H7 (cell line): ENCODE measurements around the gene OS9. TPM values are rescaled to one million over a fixed set of nuclear protein-coding genes. Genes with fewer than 3 reads are reported as not detected.
A peak's percentile ranks its signal among the peaks of the same experiment; 100 is the strongest.

Experiments
- DNase-seq: peaks from one replicate; pipeline ENCODE4 v3.0.0; 2012
- H3K27me3 ChIP-seq: 2 replicates; pipeline ENCODE4 v1.6.0; 2011; ENCODE audit warnings: mild to moderate bottlenecking, low read length; ENCODE audit not compliant: control insufficient read depth, insufficient read depth
- H3K36me3 ChIP-seq: replicated peaks from 2 replicates; pipeline ENCODE4 v1.5.1; 2011; ENCODE audit warnings: low read length; ENCODE audit not compliant: control insufficient read depth, insufficient read depth
- H3K4me3 ChIP-seq: 2 replicates; pipeline ENCODE4 v1.5.1; 2011; ENCODE audit warnings: low read depth, mild to moderate bottlenecking, control low read depth, low read length, moderate library complexity; ENCODE audit not compliant: insufficient read depth
- total RNA-seq: library from RNA; depleted of rRNA; stranded (reverse); fragments of >200 nt; shearing (Covaris generic); gene quantifications from 2 replicates; pipeline ENCODE4 v1.2.3, GENCODE V29; 2014

The OS9 gene
- total RNA-seq, 1 experiment from 2014 or later: 65.5 TPM

DNA sequence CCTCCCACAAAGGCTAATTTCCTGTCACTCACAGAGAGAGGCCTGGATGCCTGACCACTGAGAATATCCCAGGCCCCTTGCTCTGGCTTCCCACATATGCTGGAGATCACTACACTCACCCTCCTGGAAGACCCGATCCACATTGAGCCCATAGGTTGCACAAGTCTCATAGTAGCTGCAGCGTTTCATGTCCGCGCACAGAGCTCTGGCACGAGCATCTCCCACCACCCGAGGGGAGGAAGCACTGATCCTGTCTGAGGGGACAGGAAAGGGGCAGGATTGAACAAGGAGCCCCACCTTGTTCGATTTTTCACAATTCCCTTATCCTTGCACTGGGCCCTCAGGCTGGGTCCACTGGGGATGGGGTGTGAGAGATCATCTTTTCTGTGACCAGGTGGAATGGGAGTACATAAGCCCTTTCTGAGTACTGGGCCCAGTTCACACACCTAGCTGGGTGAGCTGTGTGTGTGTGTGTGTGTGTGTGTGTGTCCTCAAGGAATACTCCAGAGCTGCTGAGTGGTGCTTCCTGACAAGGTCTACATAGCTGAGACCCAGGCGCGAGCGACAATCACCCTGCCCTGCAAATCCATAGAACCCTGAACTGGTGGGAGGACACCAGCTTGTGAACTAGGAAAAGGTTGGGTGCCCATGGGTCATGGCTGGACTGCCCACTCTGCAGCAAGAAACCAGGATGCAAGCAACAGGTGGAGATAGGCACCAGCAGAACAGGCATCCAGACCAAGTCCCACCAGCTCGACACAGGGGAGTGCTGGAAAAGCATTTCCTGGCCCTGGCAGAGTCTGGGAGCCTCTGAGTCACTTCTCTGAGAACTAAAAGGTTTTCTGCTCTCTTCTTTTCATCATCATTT, 39.0 kb downstream of the OS9 start:
- DNase-seq: no peak
- Histone ChIP-seq H3K36me3 (no peaks in the 10 kb centered on the region), H3K27me3 (peaks cover 97% of the 10 kb centered on the region), H3K4me3 (no peak overlapping the region)

DNA sequence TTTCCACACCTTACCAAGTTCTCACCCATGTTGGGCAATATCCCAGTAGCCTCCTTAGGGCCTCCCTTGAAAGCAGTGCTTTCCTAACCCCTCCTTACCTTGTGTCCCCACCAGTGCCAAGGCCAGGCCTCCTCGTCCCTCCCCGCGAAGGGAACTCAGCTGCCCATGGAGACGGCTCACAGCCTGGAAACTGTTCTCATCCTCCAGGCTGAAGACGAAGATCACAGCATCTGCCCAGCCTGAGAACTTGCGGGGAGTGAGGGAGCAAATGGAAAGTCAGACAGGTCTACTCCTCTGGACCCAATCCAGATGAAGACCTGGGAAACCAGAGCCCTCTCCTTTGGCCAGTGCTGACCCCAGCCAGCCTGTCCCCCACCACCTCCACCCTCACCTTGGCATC, 40.0 kb downstream of the OS9 start:
- DNase-seq: no peak
- Histone ChIP-seq H3K36me3 (no peaks in the 10 kb centered on the region), H3K4me3 (no peak overlapping the region), H3K27me3 (peaks cover 96% of the 10 kb centered on the region)

DNA sequence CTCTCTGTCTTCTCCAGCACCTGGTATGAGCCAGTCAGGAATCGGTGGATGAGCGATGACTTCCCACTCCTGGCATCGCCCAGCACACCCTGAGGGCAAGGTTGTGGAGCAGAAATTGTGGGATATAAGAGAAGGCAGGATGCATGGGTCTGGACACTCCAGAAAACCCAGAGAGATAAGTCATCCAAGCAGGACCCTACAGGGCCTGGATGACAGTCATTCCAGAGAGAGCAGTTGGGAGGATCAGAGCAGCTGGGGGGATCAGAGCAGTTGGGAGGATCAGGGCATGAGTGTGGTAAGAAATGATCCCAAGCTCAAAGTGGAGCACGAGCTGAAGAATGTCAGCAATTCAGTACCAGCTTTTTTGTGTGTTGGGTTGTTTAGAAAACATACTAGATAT, 40.7 kb downstream of the OS9 start:
- no peak for DNase-seq
- Histone ChIP-seq H3K27me3 (peaks cover 98% of the 10 kb centered on the region), H3K36me3 (no peaks in the 10 kb centered on the region), H3K4me3 (no peak overlapping the region)

GRCh38 chr12:57735198-57735855, 41.4 kb downstream of the OS9 start:
- Histone ChIP-seq H3K36me3 (no peaks in the 10 kb centered on the region), H3K4me3 (peak overlapping the region; percentile 33; the same call in 1 of the 2 replicates), H3K27me3 (peaks cover 98% of the 10 kb centered on the region)
- peak; percentile 69 for DNase-seq

DNA sequence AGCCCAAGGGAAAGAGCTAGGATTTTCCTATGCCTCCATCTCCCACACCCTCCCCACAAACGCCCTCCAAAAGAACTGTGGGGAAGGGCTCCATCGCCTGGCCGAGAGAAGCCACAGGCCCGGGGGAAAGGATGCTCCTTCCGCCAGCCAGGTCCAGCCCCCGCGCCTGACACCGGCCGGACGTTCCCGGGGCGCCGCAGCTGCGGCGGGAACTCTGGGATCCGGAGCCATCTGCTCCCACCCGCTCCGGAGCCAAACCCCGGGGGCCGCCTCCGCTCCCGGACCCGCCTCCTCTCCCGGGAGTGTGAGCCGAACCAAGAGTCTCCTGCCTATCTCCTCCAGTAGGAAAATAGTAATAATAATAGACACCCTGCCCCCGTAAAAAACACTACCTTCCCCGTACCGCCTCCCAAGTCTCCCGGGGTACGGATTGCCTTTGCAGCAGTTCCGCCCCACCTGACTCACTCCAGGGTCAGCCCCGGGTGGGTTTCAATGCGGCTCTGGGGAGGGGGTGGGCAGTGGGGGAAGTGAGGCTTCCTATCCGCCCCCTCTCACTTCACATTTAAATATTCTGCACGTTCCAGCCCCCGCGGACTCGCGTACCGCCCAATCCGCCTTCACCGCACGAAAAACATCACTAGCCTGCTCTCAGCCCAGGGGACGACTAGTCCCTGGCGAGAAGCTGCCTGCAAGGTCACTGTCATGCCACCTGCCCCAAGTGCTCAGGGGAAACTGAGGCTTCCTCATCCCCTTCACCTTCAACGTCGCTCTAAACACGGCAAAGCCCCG, 42.2 kb downstream of the OS9 start:
- Histone ChIP-seq H3K36me3 (no peaks in the 10 kb centered on the region), H3K4me3 (peak overlapping the region; percentile 33; the same call in 1 of the 2 replicates), H3K27me3 (peaks cover 98% of the 10 kb centered on the region)
- DNase-seq: peak; percentile 93

DNA sequence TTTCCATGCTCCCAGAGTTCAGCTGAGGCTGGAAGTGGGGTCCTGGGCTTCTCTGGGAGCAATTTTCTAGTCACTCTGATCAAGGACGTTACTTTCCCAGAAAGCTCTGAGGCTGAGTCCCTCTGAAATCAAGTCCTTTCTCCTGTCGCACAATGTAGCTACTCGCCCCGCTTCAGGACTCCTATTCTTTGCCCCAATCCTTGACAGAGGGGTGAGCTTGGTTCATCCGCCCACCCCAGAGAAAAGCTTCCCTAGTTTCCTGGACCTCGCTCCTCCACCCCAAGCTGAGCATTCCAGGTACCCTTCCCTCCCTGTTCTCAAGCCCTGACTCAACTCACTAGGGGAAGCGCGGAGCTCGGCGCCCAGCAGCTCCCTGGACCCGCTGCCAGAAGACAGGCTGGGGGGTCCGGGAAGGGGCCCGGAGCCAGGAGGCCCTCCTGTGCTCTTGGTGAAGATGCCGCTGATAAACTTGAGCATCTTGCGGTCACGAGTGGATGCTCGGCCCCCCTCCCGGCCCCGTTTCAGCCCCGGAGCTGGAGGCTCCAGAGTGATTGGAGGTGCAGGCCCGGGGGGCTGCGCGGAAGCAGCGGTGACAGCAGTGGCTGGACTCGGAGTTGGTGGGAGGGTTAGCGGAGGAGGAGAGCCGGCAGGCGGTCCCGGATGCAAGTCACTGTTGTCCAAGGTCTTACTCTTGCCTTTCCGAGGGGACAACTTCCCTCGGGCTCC, 43.0 kb downstream of the OS9 start:
- H3K36me3 ChIP-seq: no peaks in the 10 kb centered on the region
- peak; percentile 81 for DNase-seq
- H3K4me3 ChIP-seq: peak overlapping the region; percentile 33; the same call in 1 of the 2 replicates
- peaks cover 98% of the 10 kb centered on the region for H3K27me3 ChIP-seq

- H3K36me3 ChIP-seq: no peaks in the 10 kb centered on the region
- H3K27me3 ChIP-seq: peaks cover 94% of the 10 kb centered on the region
- DNase-seq: peak; percentile 88
- peak overlapping the region; percentile 26; the same call in 1 of the 2 replicates for H3K4me3 ChIP-seq
These were observed 43.8 kb downstream of the OS9 start for GRCh38 chr12:57737467-57738460.

- DNase-seq: peak; percentile 92
- Histone ChIP-seq H3K4me3 (peak within 1 kb of the TSS; percentile 43), H3K27me3 (peaks cover 90% of the 10 kb centered on the region), H3K36me3 (no peaks in the 10 kb centered on the region)
These were observed 44.8 kb downstream of the OS9 start, which contains the start of gene AGAP2 for GRCh38 chr12:57738661-57739237. AGAP2 (minus strand) TSS chr12:57738742; CDS start chr12:57738246, 496 bp downstream.

- no peak for DNase-seq
- H3K36me3 ChIP-seq: no peaks in the 10 kb centered on the region
- H3K27me3 ChIP-seq: peaks cover 86% of the 10 kb centered on the region
- H3K4me3 ChIP-seq: no peak overlapping the region
These were observed 45.5 kb downstream of the OS9 start for GRCh38 chr12:57739387-57739786.

DNA sequence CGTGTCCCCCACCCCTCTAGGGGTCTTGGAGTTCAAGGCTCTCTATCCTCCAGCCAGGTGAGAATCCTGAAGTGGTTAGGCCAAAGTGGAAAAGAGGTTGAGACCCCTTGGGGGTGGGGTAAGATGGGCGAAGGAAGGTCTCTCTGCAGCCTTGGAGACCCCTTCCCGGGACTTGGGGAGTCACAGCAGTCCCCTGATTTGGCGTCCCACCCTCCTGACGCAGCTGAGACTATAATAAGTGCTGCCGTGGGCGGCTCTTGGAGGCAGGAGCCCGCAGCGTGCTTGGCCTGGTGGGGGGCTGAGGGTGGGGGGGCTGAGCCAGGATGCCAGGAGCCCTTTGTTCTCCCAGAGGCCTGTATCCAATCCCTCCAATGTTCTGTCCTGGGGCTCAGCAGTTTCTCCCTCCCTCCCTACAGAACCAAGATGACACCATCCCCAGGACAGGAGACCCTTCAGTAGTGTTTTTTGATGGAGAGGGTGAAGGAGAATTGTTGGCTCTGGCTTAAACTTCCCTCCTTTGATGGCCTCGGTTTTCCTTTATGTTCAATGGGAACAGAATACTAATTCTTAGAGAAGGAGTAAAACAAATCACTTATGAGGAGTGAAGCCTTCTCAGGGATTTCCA, 46.1 kb downstream of the OS9 start:
- H3K4me3 ChIP-seq: no peak overlapping the region
- peaks cover 79% of the 10 kb centered on the region for H3K27me3 ChIP-seq
- DNase-seq: no peak
- H3K36me3 ChIP-seq: no peaks in the 10 kb centered on the region

GRCh38 chr12:57740656-57741412, 46.9 kb downstream of the OS9 start:
- Histone ChIP-seq H3K4me3 (no peak overlapping the region), H3K27me3 (peaks cover 71% of the 10 kb centered on the region), H3K36me3 (no peaks in the 10 kb centered on the region)
- no peak for DNase-seq

DNA sequence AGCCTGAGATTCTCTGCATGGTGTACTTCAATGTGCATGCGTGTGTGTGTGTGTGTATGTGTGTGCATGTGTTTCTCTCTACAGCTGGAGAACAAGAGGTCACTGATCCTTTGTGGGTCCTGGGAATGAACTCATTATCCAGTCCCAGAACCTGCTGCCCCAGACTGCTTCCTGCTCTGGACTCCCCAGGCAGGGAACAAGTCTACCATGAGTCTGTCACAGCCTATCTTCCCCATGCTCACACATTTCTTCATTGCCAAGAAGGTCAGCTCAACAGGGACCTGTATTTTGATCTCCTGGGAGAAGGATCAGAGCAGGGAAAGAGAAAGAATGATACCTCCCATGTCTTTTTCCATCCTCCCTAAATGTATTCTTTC, 47.5 kb downstream of the OS9 start:
- Histone ChIP-seq H3K27me3 (peaks cover 65% of the 10 kb centered on the region), H3K36me3 (peaks cover under 1% of the 10 kb centered on the region), H3K4me3 (no peak overlapping the region)
- no peak for DNase-seq
